GM12875 (cell line): ENCODE results near the gene LMX1A.

Source experiments
- H3K4me3 ChIP-seq: one replicate; pipeline ENCODE4 v1.5.1; 2011; ENCODE audit warnings: low read depth, low read length, control low read depth
- CTCF ChIP-seq: IDR thresholded peaks from 2 replicates; pipeline ENCODE4 v1.5.1; 2011; ENCODE audit warnings: low read depth, mild to moderate bottlenecking, control low read depth, inconsistent platforms, low read length, moderate library complexity, borderline replicate concordance; ENCODE audit not compliant: insufficient read depth

Gene LMX1A

GRCh38 chr1:165225650-165226049 lies 130.9 kb downstream of the LMX1A start:
- H3K4me3 ChIP-seq = no peak overlapping the region
- TF ChIP-seq CTCF = no peak

DNA sequence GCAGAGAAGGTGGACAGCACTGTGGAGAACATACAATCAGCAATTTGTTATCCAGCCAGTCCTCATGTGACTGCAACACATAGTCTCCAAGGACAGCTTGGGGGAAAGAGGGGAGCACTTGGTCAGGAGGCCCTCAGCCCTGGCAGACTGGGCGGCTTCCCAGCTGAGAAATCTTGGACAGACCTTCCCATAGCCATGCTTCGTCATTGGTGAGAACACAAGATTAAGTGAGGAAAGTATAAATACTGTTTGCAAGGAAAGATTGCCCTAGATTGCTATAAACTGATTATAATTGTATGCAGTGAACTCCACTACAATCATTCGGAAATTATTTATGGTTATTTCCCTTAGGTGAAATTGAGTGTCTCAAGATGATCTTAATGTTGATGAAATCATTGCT lies 131.5 kb downstream of the LMX1A start:
- no peak overlapping the region for H3K4me3 ChIP-seq
- TF ChIP-seq CTCF = no peak

DNA sequence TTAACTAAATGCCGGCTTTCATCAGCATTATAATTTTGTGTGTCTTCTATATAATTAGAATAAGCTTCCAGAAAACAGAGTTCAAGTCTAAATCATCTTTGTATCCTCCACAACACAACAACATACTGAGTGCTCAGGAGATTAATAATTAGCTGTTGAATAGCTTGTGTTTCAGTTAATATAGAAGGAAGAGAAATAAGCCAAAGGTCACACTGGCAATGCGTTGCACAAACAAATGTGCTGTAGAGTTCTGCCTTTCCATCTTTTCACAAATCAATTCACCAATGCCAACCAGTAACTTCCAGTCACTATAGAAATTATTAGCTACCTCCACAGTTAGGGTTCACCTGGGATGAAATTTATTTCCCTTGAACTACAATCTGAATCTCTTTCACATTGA lies 132.0 kb downstream of the LMX1A start:
- no peak overlapping the region for H3K4me3 ChIP-seq
- no peak for TF ChIP-seq CTCF

DNA sequence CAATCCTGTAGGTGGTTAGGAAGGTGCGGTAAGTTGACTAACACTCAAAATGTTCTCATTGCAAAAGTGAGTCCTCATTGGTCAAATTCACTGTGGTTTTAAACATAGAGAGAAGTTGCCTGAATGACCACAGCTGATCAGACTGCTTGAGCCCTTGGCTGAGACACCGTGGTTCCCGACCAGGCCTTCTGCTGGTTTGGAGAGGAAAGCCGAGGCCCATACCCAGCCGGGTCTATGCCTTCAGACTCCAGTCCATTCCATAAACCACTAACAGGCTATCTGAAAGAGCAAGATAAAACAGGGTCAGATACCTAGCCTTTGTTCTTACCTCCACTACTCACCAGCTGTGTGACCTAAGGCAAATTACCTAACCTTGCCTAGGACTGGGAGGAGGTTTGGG lies 133.9 kb downstream of the LMX1A start:
- TF ChIP-seq CTCF = no peak
- no peak overlapping the region for H3K4me3 ChIP-seq

DNA sequence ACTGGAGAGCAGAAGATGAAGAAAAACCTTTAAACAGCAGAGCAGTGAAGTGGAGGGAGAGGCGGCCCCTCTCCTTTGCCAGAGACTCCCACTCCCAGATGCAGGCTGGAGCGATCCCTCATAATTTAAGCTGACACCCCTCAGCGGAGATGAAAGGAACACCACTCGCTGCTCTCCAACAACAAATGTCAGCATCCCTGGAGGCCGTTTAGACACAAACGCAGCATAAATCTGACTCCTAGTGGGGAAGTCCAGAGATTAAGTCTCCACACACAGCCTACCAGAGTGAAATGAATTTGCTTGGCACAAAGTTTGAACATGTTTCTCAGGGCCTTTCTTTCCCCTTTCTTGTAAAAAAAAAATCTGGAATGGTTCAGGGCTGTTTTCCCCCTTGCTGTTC lies 137.8 kb downstream of the LMX1A start:
- no peak overlapping the region for H3K4me3 ChIP-seq
- no peak for TF ChIP-seq CTCF

DNA sequence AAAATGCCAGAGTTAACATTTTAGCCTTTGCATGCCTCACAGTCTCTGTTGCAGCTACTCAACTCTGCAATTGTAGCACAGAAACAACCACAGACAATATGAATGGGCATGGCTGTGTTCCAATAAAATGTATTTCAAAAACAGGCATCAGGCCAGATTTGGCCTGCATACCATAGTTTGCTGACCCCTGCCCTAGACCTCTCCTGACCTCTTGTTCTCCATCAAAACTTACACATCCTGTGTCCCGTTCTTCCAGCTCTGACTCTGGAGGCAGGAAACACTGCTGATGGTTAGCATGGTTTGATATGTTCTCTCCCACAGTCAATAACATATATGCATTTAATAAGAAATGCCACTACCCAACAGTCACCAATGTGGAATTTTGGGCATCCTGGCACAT lies 138.6 kb downstream of the LMX1A start:
- H3K4me3 ChIP-seq = no peak overlapping the region
- no peak for TF ChIP-seq CTCF

DNA sequence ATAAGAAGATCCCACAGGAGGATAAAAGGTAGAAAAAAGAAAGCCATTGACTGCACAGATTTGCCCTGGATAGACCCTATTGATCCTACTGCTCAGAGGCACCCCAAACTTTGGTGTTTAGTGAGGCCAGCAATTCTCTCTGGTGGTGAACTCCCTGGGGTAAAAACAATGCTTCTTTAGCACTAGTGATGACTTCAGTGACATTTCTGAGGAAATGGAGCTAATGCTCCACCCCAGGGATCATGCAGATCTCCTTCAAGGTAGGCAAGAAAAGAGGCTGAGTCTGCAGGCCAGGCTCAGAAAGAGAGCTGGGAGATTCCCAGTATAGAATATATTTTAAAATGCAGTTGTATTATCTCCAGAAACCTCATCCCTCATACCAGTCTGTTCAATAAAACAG lies 140.3 kb downstream of the LMX1A start:
- TF ChIP-seq CTCF = no peak
- H3K4me3 ChIP-seq = no peak overlapping the region
